ENCODE measurements around the gene STK32A.

STK32A gene

DNA sequence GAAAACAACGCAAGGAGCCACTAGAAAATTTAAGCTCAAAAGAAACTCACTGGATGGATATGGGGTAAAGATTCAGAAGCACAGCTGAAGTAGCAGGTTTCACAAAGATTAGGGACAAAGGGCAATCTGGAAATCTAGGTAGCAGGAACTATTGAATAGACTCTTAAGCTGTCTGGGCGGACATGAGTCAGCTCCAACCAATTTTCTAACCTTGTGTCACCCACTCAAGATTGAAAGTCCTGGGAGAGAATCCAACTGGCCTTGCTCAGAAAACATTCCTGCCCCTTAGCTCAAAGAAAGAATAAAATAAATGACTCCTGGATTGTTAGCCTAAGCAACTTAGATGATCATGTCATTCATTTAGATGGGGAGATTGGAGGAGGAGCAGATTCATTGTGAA, 69.2 kb downstream of the STK32A start:
- no peak for DNase-seq (ENCODE audit: low spot score)
- Histone ChIP-seq H3K27ac (peak overlapping the region; percentile 28 to 49), H3K4me3 (no peak overlapping the region)
- TF ChIP-seq, protein P1, sequence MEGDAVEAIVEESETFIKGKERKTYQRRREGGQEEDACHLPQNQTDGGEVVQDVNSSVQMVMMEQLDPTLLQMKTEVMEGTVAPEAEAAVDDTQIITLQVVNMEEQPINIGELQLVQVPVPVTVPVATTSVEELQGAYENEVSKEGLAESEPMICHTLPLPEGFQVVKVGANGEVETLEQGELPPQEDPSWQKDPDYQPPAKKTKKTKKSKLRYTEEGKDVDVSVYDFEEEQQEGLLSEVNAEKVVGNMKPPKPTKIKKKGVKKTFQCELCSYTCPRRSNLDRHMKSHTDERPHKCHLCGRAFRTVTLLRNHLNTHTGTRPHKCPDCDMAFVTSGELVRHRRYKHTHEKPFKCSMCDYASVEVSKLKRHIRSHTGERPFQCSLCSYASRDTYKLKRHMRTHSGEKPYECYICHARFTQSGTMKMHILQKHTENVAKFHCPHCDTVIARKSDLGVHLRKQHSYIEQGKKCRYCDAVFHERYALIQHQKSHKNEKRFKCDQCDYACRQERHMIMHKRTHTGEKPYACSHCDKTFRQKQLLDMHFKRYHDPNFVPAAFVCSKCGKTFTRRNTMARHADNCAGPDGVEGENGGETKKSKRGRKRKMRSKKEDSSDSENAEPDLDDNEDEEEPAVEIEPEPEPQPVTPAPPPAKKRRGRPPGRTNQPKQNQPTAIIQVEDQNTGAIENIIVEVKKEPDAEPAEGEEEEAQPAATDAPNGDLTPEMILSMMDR (IDR thresholded peaks at IDR 0.05), result no peak

DNA sequence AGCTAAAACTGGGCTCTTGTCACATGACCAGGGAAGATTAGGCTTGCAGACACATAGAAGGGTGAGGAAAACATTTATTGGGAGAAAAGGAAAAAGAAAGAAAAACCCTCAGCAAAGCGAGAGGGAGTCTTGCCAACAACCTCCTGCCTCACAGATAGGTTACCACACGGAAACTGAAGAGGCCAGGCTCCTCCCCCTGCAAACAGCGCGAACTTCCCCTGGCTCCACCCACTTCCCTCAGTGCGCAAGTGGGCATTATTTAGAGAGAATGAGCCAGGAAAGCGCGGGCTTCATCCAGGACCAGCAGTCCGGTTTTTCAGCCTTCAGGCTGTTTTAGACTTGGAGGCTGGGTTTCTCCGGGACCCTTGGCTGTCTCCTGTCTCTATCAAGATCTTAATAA, 70.3 kb downstream of the STK32A start:
- no peak overlapping the region for H3K27ac ChIP-seq
- TF ChIP-seq, protein P1 (IDR thresholded peaks at IDR 0.05), result no peak
- DNase-seq (ENCODE audit: low spot score), result no peak
- no peak overlapping the region for H3K4me3 ChIP-seq

DNA sequence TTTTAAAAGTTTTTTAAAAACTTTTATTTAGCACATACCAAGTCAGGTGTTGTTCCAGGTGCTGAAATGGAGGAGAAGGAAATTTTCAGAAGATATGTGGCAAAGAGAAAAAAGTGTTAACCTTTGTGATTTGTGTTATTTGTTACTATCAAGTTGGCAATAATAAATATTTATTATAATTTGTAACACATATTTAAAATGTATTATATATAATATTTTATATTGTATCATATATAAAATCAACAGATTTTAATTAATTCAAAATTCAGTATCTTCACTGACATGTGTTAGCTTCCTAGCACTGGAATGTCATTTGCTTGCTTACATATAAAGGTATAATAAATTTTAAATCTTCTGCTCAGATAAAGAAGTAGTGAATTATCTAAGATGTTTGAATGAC, 71.5 kb downstream of the STK32A start:
- no peak for DNase-seq (ENCODE audit: low spot score)
- H3K4me3 ChIP-seq, result no peak overlapping the region
- H3K27ac ChIP-seq, result no peak overlapping the region
- TF ChIP-seq, protein P1 (IDR thresholded peaks at IDR 0.05), result no peak

DNA sequence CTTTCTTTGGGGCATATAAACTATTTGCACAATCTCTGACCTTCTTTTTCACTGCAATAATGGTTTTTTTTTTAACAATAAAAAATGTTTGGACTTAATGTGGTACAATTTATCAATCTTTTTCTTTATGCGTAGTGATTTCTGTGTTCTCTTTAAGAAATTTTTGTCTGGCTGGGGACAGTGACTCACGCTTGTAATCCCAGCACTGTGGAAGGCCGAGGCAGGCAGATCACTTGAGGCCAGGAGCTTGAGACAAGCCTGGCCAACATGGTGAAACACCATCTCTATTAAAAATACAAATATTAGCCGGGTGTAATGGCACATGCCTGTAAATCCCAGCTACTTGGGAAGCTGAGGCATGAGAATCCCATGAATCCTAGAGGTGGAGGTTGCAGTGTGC, 72.3 kb downstream of the STK32A start:
- no peak overlapping the region for H3K4me3 ChIP-seq
- no peak overlapping the region for H3K27ac ChIP-seq
- TF ChIP-seq, protein P1 (IDR thresholded peaks at IDR 0.05), result no peak
- no peak for DNase-seq (ENCODE audit: low spot score)

DNA sequence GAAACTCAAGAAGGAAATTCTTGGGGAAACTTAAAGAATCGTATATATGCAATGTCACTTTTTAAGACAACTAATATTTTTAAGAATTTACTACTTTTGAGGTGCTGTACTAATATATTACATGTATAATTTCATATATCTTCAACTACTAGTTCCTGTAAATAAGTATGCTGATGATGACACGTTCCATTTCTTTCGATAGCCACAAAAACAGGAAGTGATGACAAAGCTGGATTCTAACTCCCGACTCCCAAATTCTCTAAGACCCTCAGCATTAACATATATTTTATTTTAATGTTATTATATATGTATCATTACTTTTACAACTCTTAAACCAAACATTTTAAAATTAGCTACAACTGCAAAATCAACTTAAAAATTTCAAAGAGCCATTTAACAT, 74.8 kb downstream of the STK32A start:
- no peak for DNase-seq (ENCODE audit: low spot score)
- TF ChIP-seq, protein P1 (IDR thresholded peaks at IDR 0.05), result no peak
- H3K4me3 ChIP-seq, result no peak overlapping the region
- H3K27ac ChIP-seq, result peak overlapping the region in 1 of 2 donors; percentile 8

DNA sequence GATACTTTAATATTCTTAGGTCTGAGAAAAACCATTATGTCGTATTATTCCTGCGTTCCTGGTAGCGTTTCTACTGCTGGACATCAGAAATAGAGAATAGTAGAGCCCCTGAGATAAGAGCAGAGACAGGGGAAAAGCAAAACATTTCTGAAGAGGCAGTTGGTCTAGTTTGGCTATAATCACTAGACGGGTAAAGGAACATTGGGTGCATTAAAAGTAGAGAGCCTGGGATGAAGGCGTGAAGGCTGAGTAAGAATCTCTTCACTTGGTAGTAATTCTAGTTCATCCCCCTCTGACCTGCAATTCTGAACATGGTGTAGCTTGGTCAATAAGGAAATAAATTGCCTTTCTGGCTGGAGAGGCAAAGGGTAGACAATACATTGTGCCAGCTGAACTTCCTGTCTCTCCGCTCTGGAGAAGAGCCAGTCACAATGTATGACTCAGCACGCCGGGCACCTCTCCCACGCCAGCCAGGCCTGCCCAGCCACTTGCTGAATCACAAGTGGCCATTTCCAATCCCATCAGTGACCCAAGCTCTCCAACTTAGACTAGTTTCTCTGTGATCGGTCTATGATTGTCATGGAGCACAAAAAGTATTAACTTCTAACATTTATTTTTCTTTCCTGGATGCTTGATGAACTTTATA, 75.4 kb downstream of the STK32A start:
- peak; percentile 76 for DNase-seq (ENCODE audit: low spot score)
- TF ChIP-seq, protein P1 (IDR thresholded peaks at IDR 0.05), result no peak
- H3K4me3 ChIP-seq, result no peak overlapping the region
- peak overlapping the region; percentile 33 to 42 for H3K27ac ChIP-seq

DNA sequence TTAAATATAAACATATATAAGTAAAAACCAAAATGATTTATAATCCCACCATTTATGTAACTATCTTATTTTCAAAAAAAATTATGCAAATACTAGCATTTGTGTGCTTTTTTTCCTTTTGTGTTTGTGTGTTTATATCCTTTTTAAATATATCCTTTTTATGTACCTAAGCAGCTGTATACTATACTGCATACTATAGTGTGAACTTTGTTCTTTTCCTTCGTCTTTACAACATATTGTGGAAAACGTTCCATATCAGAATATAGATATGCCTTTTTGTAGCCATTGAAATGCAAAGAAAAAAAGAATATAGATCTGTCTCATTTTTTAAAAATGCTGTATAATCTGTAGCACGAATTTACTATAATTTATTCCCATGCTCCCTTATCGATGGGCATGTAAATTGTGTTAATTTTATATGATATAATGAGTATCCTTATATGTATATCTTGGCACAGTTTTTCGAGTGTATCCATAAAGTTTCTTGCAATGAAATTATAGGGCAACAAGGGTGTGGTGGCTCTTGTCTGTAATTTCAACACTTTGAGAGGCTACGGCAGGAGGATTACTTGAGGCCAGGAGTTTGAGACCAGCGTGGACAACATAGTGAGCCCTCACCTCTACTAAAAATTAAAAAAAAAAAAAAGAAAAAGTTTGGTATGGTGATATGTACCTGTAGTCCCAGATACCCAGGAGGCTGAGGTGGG, 83.3 kb downstream of the STK32A start:
- H3K4me3 ChIP-seq, result no peak overlapping the region
- TF ChIP-seq, protein P1 (IDR thresholded peaks at IDR 0.05), result no peak
- no peak overlapping the region for H3K27ac ChIP-seq
- no peak for DNase-seq (ENCODE audit: low spot score)

All from coronary artery (tissue), 2 donors.